IPS DF 4.7 (cell line): ENCODE results near the gene CD164L2.

Experiments
- DNase-seq: peaks from one replicate; pipeline ENCODE4 v3.0.0-alpha.2; 2013; ENCODE audit warnings: low spot score; ENCODE audit errors: extremely low read depth

CD164L2 gene

DNA sequence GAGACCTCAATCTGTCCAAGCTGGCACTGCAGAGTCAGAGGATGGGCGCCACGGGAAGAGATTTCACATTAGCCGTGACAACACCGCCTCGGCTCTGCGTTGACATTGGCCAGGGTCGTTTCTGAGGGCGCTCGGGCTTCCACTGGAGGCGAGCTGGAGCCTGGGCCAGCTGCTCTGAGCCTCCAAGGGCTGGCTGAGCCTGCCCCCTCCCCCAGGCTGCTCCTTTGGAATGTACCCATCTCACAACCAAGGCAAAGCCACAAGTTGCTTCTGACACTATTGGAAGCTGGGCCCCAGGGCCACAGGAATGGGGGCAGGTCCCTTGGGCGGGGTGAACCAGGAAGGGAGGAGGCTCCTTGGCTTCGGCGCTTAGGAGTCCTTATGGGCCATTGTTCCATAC lies 21.9 kb upstream of the CD164L2 start:
- DNase-seq: no peak

DNA sequence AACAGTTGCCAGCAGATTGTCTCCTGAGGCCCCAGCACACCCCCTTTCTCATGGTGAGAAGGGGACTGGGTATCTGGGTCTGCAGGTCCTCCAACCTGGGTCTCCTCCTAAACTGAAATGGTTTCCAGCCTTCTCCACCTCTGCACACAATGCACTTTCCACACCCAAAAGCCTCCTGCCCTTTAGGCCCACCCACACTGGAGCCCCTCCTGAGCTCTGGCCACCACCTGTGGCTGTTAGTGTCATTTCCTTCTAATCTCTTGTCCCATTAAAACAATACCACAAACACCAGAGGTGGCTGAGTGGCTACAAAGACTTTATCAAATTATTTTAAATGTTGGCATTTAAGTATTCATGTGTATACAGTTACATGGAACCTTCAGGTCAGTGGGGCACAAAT lies 20.8 kb upstream of the CD164L2 start:
- no peak for DNase-seq

DNA sequence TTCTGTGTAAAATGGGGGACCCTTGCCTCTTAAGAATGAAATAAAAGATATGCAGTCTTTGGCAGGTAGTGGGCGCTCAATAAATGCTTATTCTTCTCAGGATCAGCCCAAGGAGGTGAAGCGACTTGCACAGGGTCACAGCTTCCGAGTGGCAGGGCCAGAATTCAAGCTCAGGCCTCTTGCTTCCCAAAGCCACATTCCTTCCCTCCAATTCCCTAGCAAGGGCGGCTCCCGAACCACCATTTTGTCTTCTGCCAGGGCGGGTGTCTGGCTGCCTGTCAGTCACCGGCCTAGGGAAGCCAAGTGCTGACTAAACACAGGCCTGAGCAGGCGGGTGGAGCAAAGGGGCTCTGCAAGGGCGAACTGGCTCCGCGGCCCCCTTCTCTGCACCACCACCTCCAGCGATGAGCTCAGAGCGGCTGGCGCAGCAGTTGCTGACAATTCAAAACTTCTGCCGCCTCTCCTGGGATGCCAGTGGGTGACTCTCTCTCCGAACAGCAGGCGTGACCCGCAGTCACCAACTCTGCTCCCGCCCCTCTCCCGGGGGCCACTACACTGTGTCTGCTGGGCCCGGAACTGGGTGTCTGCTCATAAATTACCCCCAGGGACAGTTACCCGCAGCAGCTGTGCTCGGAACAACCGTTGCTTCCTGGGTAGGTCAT lies 20.1 kb upstream of the CD164L2 start:
- no peak for DNase-seq

DNA sequence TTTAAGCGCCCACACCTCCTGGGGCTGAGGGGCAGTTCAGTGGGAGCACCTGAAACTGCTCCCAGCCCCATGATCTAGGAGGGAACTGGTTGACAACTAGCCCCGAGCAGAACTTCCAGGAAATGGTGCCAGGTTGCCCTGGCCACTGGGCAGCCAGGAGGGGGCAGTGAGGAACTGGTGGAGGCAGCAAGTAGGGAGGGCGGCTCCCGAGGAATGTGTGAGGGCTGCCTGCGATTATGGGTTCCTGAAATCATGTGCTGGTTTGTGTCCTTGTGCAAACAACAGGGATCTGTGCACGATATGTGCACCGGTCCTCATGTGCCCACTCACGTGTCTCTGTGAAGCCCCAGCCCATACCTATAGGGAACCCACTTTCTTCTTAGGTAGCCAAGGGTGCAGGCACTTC lies 19.2 kb upstream of the CD164L2 start:
- no peak for DNase-seq

DNA sequence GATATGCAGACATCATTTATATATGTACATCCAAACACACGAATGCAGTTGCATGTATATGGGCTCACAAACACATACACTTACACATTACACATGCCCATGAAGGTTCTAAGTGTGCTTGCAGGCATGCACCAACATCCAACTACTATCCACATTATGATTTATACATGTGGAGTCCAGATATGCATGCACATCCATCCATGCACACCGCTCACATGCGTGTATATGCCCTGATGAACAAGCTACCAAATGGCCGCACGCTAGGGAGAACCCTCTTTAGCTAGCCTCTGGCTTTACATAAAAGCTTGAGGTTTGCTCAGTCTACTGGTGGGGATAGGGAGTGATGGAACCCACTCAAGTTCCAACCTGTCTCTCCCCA lies 17.8 kb upstream of the CD164L2 start:
- no peak for DNase-seq

DNA sequence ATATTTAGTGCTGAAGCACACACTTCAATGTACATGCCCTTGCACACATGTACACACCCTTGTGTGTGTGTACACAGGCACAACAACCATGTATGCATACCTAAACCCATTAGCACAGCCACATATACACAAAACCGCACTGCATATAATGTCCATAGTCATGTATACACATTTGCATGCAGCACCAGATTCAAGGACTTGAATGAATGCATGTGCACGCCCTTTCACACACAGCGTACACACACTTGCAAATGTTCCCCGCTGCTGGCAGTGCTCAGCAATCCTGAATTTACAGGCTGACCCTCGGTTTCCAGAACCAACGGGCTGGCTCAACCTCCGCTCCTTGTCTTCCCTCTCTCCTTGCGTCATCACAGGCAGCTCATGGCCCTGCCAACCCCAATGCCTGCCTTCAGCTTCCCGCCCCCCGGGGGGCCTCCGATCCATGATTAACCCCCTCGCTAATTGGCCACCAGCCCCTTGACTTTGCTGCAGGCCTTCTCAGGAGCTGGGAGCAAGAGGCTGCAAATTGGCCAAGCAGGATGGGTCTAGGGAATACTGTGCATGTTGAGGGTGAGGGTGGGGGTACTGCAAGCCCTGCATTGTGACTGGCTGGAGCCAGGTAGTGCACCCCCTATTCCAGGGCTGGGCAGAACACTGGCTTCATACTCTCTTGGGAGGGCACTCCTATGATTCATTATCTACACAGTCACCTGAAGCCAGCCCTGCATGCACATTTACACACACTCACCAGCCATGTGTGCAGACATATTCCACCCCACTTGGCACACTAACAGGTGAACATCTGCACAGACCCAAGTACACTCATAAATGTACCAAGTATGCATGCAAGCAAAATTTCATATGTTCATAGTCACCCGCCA lies 17.2 kb upstream of the CD164L2 start:
- DNase-seq: no peak

DNA sequence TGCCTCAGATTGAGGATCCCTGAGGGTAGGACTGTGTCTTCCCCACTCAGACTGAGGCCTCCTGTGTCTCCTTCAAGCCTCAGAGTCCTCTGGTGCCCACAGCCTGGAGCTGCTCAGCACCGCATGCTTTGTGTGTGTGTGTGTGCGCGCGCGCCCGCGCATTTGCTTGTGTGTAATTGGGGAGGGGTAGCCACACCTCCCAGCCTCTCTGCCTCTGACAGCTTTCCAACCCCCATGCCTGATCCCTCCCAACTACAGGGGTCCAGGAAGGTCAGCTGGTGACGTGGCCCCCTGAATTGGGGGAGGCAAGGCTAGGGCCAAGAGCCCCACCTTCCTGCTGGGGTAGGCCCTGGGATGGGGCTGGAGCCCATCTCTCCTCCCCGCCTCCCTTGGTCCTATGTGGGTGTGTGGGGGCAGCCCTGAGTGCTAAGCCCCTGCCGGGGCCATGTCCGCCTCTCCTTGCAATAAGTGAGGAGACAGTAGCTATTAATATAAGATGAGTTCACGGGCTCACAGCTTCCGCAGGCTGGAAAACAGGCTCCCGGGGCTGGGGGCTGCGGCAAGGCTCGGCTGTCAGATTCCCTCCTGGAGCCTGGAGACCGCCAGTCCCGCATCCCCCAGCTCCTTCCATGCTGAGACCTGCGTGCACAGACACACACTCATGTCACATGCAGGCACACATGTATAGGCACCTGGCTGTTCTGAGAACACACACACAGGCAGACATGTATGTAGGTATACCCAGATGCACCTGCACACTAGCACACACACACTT lies 16.3 kb upstream of the CD164L2 start:
- no peak for DNase-seq

DNA sequence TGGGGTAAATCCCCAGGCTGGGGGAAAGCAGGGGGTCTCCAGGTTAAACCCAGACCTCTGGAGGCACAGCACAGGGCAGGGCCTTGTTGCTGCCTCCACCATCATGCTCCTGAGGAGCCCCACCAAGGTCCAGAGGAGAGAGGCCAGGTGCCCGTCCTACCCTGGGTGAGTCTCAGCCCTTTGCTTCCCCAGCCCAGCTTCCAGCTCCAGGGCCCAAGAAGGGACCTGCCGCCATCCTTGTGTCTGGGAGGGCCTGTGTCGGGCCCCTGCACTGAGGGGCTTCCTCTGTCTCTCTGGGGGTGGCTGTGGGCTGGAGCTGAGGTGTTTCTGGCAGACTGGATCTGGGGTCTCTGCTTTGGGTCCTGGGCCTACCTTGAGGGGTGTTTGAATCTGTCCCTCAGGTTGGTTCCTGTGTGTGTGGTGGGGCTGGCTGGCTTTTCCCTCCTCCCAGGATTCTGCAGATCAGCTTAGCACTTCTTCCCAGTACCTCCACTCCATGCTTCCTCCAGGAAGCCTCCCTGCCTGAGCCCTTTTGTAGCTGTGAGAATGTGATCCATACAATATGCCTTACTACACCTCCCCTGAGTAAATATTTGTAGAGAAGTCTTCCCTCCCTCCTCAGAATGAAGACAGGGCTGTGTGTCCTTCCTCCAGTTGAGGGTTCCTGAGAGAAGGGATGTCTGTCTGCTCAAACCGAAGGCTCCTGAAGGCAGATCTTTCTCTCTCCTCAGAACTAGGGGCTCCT lies 15.4 kb upstream of the CD164L2 start:
- DNase-seq: no peak

DNA sequence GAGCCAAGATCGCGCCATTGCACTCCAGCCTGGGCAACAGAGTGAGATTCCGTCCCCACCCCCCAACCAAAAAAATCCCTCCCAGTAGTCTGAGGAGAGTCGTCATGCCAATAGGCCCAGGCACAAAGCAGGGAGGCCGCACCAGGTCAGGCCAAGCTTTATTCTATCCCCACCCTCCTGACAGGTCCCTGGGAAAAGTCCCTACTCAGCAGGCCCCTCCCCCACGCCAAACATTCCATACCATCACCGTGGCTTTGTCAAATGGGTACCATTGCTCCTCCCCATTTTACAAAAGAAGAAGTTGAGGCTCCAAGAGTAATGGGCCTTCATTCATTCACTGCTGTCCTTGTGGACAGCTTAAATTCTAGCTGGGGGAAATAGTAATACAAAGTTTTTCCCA lies 14.6 kb upstream of the CD164L2 start:
- DNase-seq: no peak

DNA sequence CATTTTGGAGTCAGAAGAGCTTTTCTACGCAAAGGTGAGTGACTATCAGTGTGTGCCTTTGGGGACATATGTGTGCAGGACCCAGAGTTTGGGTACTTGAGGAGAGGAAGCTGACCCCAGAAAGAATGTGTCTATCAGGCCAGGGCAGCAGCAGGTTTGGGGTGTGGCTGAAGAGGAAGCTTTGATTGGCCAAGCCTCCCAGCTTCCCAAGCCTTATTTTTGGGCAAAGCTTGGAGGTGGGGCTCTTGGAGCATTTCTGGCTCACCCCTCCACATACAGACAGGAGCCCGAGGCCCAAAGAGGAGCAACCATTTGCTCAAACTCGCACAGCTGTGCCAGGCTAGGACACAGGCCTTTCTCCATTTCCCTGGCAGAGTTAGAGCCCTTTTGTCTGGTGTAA lies 14.0 kb upstream of the CD164L2 start:
- no peak for DNase-seq

DNA sequence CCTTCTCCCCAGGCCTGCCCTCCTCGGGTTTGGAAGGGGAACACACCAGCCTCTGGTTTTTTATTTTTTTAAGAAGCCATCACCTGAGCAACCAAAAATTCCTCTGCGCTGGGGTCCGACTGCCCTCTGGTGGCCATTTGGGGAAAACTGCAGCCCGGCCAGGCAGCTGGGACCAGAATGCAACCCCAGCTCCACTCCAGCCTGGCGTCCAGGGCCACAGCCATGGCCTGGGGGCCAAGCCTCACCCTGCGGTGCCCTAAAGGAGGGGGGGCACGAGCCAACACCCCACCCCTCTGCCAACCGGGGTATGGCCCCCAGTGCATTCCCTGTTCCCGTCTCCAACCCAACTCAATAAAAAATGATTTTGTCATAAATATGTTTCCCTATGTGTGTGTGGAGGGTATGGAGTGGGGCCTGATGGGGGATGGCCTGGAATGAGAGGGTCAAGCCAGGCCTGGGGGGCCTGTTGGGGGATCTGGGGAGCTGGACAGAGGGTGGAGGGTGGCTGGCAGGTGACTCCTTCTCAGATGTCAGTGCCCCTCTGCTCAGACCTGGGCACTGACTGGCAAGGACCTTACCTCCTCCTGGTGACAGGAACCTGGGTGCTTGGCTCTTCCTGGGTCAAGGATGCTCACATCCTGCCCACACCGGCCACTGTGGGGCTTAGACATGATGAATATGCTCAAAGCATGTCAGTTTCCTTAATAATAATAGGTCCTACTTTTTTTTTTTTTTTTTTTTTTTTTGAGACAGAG lies 12.5 kb upstream of the CD164L2 start:
- DNase-seq: no peak

DNA sequence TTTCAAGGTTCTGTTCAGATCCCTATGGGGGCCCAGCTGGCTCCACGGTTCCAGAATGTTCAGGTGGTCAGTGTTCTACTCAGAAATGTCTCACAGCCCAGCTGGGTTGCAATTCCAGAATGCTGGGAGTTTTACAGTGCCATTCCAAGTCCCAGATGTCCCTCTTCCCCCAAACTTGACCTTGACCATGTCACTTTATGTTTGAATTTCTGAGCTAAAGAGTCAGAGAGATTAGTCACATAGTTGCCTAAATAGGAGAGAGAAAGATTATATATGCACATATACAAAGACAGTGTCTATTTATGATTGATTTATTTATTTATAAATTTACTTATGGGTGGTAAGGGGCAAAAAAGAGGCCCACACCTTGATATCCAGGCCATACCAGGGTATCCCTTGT lies 11.8 kb upstream of the CD164L2 start:
- DNase-seq: no peak

DNA sequence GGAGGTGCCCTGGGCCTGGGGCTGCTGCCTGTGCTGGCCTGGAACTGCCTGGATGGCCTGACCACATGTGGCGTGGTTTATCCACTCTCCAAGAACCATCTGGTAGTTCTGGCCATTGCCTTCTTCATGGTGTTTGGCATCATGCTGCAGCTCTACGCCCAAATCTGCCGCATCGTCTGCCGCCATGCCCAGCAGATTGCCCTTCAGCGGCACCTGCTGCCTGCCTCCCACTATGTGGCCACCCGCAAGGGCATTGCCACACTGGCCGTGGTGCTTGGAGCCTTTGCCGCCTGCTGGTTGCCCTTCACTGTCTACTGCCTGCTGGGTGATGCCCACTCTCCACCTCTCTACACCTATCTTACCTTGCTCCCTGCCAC lies 11.1 kb upstream of the CD164L2 start:
- no peak for DNase-seq

DNA sequence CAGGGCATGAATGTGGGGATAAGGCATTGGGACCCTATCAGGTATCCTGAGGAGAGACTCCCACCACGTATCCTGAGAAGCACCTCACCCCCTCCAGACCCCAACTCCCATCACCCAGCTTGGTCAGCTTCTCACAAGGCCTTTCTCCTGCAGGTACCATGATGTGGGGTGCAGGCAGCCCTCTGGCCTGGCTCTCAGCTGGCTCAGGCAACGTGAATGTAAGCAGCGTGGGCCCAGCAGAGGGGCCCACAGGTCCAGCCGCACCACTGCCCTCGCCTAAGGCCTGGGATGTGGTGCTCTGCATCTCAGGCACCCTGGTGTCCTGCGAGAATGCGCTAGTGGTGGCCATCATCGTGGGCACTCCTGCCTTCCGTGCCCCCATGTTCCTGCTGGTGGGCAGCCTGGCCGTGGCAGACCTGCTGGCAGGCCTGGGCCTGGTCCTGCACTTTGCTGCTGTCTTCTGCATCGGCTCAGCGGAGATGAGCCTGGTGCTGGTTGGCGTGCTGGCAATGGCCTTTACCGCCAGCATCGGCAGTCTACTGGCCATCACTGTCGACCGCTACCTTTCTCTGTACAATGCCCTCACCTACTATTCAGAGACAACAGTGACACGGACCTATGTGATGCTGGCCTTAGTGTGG lies 10.6 kb upstream of the CD164L2 start:
- DNase-seq: no peak

DNA sequence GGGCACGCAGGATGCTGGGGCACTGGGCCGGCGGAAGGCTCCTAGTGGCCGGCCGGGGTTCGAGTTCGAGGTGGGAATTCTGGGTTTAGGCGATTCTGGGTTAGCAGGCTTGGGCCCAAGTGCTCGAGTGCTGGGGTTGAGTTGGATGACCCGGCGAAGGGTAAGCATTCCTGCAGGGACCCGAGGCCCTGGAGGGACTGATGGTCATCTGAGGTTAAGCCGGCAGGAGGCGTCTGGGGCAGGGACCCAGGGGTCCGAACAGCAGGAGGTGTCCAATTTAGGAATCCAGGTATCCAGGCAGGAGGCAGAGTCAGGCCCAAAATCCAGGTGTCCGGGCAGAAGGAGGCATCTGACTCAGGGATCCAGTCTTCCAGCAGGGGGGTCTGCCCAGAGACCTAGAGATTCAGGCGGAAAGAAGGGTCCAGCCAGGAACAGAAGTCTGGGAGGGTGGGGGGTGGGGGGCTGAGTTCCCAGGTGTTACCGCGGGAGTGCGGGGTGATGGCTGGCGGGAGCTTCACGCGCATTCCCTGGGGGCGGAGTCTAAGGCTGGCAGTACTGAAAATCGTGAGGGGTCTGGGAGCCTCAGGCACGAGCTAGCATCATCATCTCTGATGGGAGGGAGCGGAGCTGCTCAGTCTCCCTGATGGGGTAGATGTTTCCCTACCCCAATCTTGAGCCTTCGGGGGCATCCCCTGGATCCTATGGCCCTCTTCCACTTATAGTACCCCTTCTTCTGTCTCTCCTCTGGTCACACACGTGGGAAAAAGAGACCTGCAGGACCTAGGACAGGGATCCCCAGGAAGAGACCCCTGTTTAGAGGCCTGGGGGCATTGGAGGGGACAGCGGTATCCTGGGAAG lies 9.9 kb upstream of the CD164L2 start:
- no peak for DNase-seq

DNA sequence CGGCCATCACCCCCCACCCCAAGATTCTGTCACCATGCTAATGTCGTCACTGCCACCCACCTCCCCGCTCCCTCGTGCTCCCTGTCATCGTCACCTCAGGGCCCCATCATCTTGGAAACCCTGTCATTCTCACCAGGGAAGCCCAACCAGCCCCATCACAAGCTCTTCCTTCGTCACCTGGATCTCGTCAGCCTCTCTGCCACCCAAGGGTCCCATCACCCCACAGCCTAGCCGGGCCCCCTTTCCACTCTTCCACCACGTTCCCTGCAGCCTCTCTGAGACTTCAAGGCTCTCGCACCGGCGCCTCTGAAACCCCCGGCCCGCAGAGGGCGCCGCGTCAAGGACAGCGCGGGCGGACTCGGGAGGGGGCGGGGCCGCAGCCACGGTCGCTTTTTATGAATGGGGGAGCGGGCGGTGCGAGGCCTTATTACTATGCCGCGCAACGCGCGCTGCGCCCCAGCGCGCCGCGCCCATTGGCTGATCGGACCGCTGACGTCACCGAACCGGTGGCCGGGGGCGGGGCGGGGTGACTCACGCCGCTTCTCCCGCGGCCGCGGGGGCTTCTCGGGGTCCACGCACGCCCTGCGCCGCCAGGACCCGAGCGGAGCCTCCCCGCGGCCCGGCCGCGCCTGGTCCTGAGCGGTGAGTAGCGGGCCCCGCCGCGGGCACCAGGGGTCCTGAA lies 9.1 kb upstream of the CD164L2 start, which contains the start of gene GPR3:
Gene GPR3, plus strand, starts transcription at position 527 of the 682 bp plus-strand sequence. CDS start 1,177 bp downstream, outside the sequence.
- no peak for DNase-seq

DNA sequence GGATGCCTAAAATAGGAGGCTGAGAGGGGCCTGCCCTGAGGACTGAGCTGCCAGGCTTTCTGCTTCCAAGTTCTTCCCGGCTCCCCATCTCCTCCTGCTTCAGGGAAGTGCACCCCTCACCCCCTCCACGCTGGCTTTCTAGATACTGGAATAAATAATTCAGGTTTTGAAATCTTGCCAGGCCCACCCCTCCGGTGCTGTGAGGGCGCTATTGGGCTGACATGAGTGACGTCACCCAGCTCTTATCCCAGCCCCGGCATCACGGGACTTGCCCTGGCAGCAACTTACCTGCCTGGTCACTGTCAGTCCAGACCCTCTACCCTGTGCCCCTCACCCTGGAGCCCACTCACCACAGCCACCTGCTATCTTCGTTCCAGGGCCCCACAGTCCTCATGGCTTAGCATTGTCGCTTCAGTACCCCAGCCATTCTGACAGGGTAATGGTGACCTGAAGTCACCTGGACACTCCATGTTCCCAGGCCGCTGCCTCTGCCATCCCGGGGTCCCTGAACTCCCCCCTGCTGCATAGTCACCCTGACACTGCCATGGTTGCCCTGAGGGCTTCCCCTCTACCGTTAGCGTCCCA lies 8.5 kb upstream of the CD164L2 start:
- no peak for DNase-seq

DNA sequence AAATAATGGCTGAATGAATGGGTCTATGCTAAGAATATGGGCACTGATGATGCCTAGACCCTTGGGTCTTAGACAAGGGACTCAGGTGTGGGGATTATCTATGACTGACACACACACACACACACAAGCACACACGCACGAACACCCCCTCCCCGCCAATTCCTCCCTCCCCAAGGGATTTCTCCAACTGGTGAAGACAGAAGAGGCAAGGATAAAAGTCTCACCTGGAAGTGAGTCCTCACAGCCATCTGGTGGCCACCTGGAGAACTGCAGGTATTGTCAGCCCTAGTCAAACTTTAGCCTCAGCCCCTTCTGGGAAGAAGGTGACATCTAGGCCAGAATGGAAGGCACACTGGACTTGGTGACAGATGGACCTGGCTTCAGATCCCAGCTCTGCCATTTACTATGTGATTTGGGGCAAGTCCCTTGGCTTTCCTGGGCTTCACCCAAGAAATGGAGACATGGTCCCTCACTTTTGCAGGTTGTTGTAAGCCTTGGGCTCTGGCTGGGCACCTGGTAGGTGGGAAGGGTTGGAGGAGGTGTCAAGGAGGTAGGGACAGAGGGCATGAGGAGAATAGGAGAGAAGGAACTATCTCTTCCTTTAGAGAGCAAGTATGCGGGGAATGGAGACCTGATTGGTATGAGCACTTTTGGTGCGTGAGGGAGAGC lies 5.3 kb upstream of the CD164L2 start:
- no peak for DNase-seq
